ENCODE data around the gene MN1.

The MN1 gene

GRCh38 chr22:27842669-27843431, 41.3 kb upstream of the MN1 start:
- no peak overlapping the region for H3K4me2 ChIP-seq (ENCODE audit: low read length)
- no peaks in the 10 kb centered on the region for H3K9me3 ChIP-seq (ENCODE audit: control insufficient read depth, insufficient read depth, low read length)
- no peaks in the 10 kb centered on the region for H3K27me3 ChIP-seq (ENCODE audit: control insufficient read depth, low read length)
- H3K27ac ChIP-seq (ENCODE audit: low read depth, low read length) = no peak overlapping the region
- H3K4me1 ChIP-seq (ENCODE audit: control insufficient read depth, low read length) = no peaks in the 10 kb centered on the region
- no peaks in the 10 kb centered on the region for H4K20me1 ChIP-seq (ENCODE audit: control insufficient read depth, insufficient read depth, low read depth, low read length)
- no peaks in the 10 kb centered on the region for H3F3A ChIP-seq (ENCODE audit: control insufficient read depth, insufficient read depth)
- TF ChIP-seq EZH2phosphoT487 (IDR thresholded peaks at IDR 0.05; ENCODE audit: borderline replicate concordance, low read length) = no peak
- TF ChIP-seq, protein P1, sequence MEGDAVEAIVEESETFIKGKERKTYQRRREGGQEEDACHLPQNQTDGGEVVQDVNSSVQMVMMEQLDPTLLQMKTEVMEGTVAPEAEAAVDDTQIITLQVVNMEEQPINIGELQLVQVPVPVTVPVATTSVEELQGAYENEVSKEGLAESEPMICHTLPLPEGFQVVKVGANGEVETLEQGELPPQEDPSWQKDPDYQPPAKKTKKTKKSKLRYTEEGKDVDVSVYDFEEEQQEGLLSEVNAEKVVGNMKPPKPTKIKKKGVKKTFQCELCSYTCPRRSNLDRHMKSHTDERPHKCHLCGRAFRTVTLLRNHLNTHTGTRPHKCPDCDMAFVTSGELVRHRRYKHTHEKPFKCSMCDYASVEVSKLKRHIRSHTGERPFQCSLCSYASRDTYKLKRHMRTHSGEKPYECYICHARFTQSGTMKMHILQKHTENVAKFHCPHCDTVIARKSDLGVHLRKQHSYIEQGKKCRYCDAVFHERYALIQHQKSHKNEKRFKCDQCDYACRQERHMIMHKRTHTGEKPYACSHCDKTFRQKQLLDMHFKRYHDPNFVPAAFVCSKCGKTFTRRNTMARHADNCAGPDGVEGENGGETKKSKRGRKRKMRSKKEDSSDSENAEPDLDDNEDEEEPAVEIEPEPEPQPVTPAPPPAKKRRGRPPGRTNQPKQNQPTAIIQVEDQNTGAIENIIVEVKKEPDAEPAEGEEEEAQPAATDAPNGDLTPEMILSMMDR (IDR thresholded peaks at IDR 0.05; ENCODE audit: low read depth, low read length, poor library complexity, severe bottlenecking) = no peak
- no peak overlapping the region for H3K4me3 ChIP-seq (ENCODE audit: low read length)
- no peaks in the 10 kb centered on the region for H3K79me2 ChIP-seq (ENCODE audit: control insufficient read depth, low read length)
- peaks cover 2% of the 10 kb centered on the region; the same call in 1 of the 2 replicates for H3K36me3 ChIP-seq (ENCODE audit: control insufficient read depth, low read length)
- no peaks in the 10 kb centered on the region for H3K9me2 ChIP-seq (replicated peaks; ENCODE audit: control insufficient read depth, low read length)

GRCh38 chr22:27842201-27842600, 40.6 kb upstream of the MN1 start:
- Histone ChIP-seq H3K9me3 (ENCODE audit: control insufficient read depth, insufficient read depth, low read length) (no peaks in the 10 kb centered on the region), H4K20me1 (ENCODE audit: control insufficient read depth, insufficient read depth, low read depth, low read length) (no peaks in the 10 kb centered on the region), H3F3A (ENCODE audit: control insufficient read depth, insufficient read depth) (no peaks in the 10 kb centered on the region), H3K27me3 (ENCODE audit: control insufficient read depth, low read length) (no peaks in the 10 kb centered on the region), H3K4me2 (ENCODE audit: low read length) (no peak overlapping the region), H3K4me3 (ENCODE audit: low read length) (no peak overlapping the region), H3K9me2 (replicated peaks; ENCODE audit: control insufficient read depth, low read length) (no peaks in the 10 kb centered on the region), H3K36me3 (ENCODE audit: control insufficient read depth, low read length) (peaks cover 2% of the 10 kb centered on the region; the same call in 1 of the 2 replicates), H3K79me2 (ENCODE audit: control insufficient read depth, low read length) (no peaks in the 10 kb centered on the region), H3K4me1 (ENCODE audit: control insufficient read depth, low read length) (no peaks in the 10 kb centered on the region), H3K27ac (ENCODE audit: low read depth, low read length) (no peak overlapping the region)
- no peak for TF ChIP-seq EZH2phosphoT487 (IDR thresholded peaks at IDR 0.05; ENCODE audit: borderline replicate concordance, low read length)
- TF ChIP-seq, protein P1 (IDR thresholded peaks at IDR 0.05; ENCODE audit: low read depth, low read length, poor library complexity, severe bottlenecking) = no peak

GRCh38 chr22:27840436-27840835, 38.9 kb upstream of the MN1 start:
- Histone ChIP-seq H3K36me3 (ENCODE audit: control insufficient read depth, low read length) (no peaks in the 10 kb centered on the region), H3F3A (ENCODE audit: control insufficient read depth, insufficient read depth) (no peaks in the 10 kb centered on the region), H3K27ac (ENCODE audit: low read depth, low read length) (no peak overlapping the region), H3K4me3 (ENCODE audit: low read length) (no peak overlapping the region), H3K9me3 (ENCODE audit: control insufficient read depth, insufficient read depth, low read length) (no peaks in the 10 kb centered on the region), H3K27me3 (ENCODE audit: control insufficient read depth, low read length) (no peaks in the 10 kb centered on the region), H3K4me2 (ENCODE audit: low read length) (no peak overlapping the region), H3K79me2 (ENCODE audit: control insufficient read depth, low read length) (no peaks in the 10 kb centered on the region), H3K9me2 (replicated peaks; ENCODE audit: control insufficient read depth, low read length) (no peaks in the 10 kb centered on the region), H3K4me1 (ENCODE audit: control insufficient read depth, low read length) (no peaks in the 10 kb centered on the region), H4K20me1 (ENCODE audit: control insufficient read depth, insufficient read depth, low read depth, low read length) (no peaks in the 10 kb centered on the region)
- TF ChIP-seq, protein P1 (IDR thresholded peaks at IDR 0.05; ENCODE audit: low read depth, low read length, poor library complexity, severe bottlenecking) = no peak
- no peak for TF ChIP-seq EZH2phosphoT487 (IDR thresholded peaks at IDR 0.05; ENCODE audit: borderline replicate concordance, low read length)

Measured in DOHH2 (cell line).